MCF 10A (cell line): Measurements from ENCODE around the gene TLE3. TPM values are rescaled to one million over a fixed set of nuclear protein-coding genes. Genes with fewer than 3 reads are reported as not detected.
A peak's percentile ranks its signal among the peaks of the same experiment; 100 is the strongest.

Experiments
- BruUV-seq: library from RNA; stranded (reverse); fragments of 400-500 nt; replicated peaks from 2 replicates; lab custom pipeline; 2021; lab: Mats Ljungman, UMichigan
- CTCF ChIA-PET: fragments of 300-600 bp; sonication (Branson Sonifier 250); formaldehyde crosslinking; extraction: SDS; loops from one replicate; lab custom pipeline; 2021; ENCODE audit warnings: antibody characterized with exemption, inconsistent platforms; lab: Yijun Ruan, JAX
- POLR2A ChIA-PET: fragments of 300-600, 350-650 bp; sonication (Branson Sonifier 250); formaldehyde crosslinking; extraction: SDS; loops from one replicate; lab custom pipeline; 2020; ENCODE audit warnings: antibody characterized with exemption, inconsistent platforms; lab: Yijun Ruan, JAX
- DNase-seq: peaks from one replicate; pipeline ENCODE4 v3.0.0-alpha.2; 2018; ENCODE audit not compliant: unreplicated experiment
- H3K27ac Mint-ChIP-seq: one replicate; pipeline ENCODE4 v1.8.0; 2022; ENCODE audit warnings: mild to moderate bottlenecking, low read depth, mixed read lengths; ENCODE audit not compliant: unreplicated experiment
- H3K27me3 Mint-ChIP-seq: one replicate; pipeline ENCODE4 v1.8.0; 2022; ENCODE audit warnings: mixed read lengths; ENCODE audit not compliant: insufficient read depth, unreplicated experiment
- H3K36me3 Mint-ChIP-seq: one replicate; pipeline ENCODE4 v1.8.0; 2022; ENCODE audit warnings: mild to moderate bottlenecking, moderate library complexity, mixed read lengths; ENCODE audit not compliant: insufficient read depth, unreplicated experiment
- H3K4me1 Mint-ChIP-seq: one replicate; pipeline ENCODE4 v1.8.0; 2022; ENCODE audit warnings: mixed read lengths; ENCODE audit not compliant: insufficient read depth, unreplicated experiment
- H3K4me3 Mint-ChIP-seq: one replicate; pipeline ENCODE4 v1.8.0; 2022; ENCODE audit warnings: mild to moderate bottlenecking, moderate library complexity, mixed read lengths; ENCODE audit not compliant: unreplicated experiment
- H3K9me3 Mint-ChIP-seq: one replicate; pipeline ENCODE4 v1.8.0; 2022; ENCODE audit warnings: mixed read lengths; ENCODE audit not compliant: unreplicated experiment
- CTCF ChIP-seq: fragments of 200-600 bp; IDR thresholded peaks from one replicate; pipeline ENCODE4 v1.8.0; 2022; ENCODE audit warnings: antibody characterized with exemption, mild to moderate bottlenecking; ENCODE audit not compliant: unreplicated experiment
- intact Hi-C: fragments of 100-400 bp; cut with micrococcal nuclease; formaldehyde crosslinking; loops from 2 replicates; pipeline ENCODE4 v1.14.1; 2022
- total RNA-seq: library from RNA; stranded (reverse); gene quantifications from 2 replicates; pipeline ENCODE4 v1.2.3, GENCODE V29; 2022

The TLE3 gene
- total RNA-seq, 1 experiment from 2014 or later = 23.2 TPM

- TF ChIP-seq CTCF = no peak
- intact Hi-C loops = no loop called here
- Mint-ChIP-seq H3K4me1 (peaks cover 6% of the 10 kb centered on the region), H3K36me3 (no peaks in the 10 kb centered on the region), H3K4me3 (no peak overlapping the region), H3K27ac (no peak overlapping the region), H3K27me3 (no peaks in the 10 kb centered on the region), H3K9me3 (no peaks in the 10 kb centered on the region)
- no TSS peak for BruUV-seq
- no peak for DNase-seq
- POLR2A ChIA-PET = interaction anchor here (4.6 kb wide), 1 partner anchor 7 kb away, joined by 53 read pairs; no protein-coding TSS in a partner anchor
- CTCF ChIA-PET = interaction anchor here (0.6 to 1.5 kb wide), 4 partner anchors 12 to 1209 kb away, joined by 3 to 4 read pairs (median 3); no protein-coding TSS in a partner anchor
These were observed 6.3 kb upstream of the TLE3 start for GRCh38 chr15:70103880-70104626.

GRCh38 chr15:70102827-70103226 lies 5.1 kb upstream of the TLE3 start:
- no peak for DNase-seq
- TF ChIP-seq CTCF = no peak
- POLR2A ChIA-PET = interaction anchor here (1.7 to 4.6 kb wide), 2 partner anchors 8 to 19 kb away, joined by 6 to 53 read pairs; no protein-coding TSS in a partner anchor
- BruUV-seq = no TSS peak
- intact Hi-C loops = no loop called here
- no peaks in the 10 kb centered on the region for H3K9me3 Mint-ChIP-seq
- no peaks in the 10 kb centered on the region for H3K36me3 Mint-ChIP-seq
- no peak overlapping the region for H3K27ac Mint-ChIP-seq
- no peak overlapping the region for H3K4me3 Mint-ChIP-seq
- CTCF ChIA-PET = interaction anchor here (1.2 to 1.5 kb wide), 2 partner anchors 11 to 357 kb away, joined by 3 to 4 read pairs; no protein-coding TSS in a partner anchor
- peaks cover 11% of the 10 kb centered on the region for H3K4me1 Mint-ChIP-seq
- no peaks in the 10 kb centered on the region for H3K27me3 Mint-ChIP-seq

- H3K4me1 Mint-ChIP-seq = peaks cover 11% of the 10 kb centered on the region
- H3K27ac Mint-ChIP-seq = no peak overlapping the region
- no peak for TF ChIP-seq CTCF
- ChIA-PET POLR2A (interaction anchor here (0.6 to 4.6 kb wide), 10 partner anchors 9 to 1026 kb away, joined by 3 to 53 read pairs (median 3); no protein-coding TSS in a partner anchor), CTCF (interaction anchor here (0.6 to 1.5 kb wide), 6 partner anchors 20 to 544 kb away, joined by 3 to 4 read pairs (median 3); no protein-coding TSS in a partner anchor)
- no TSS peak for BruUV-seq
- DNase-seq = peak; percentile 95
- H3K9me3 Mint-ChIP-seq = no peaks in the 10 kb centered on the region
- no peaks in the 10 kb centered on the region for H3K36me3 Mint-ChIP-seq
- intact Hi-C loops = loop anchor here (1.0 kb wide), 1 partner anchor 10 kb away; no protein-coding TSS in a partner anchor
- H3K27me3 Mint-ChIP-seq = no peaks in the 10 kb centered on the region
- H3K4me3 Mint-ChIP-seq = peak overlapping the region; percentile 25
These were observed 3.9 kb upstream of the TLE3 start for GRCh38 chr15:70101459-70102113.
